Endodermal cell (in vitro differentiated cells): ENCODE data around the gene CCDC158. TPM values are rescaled to one million over a fixed set of nuclear protein-coding genes. Genes with fewer than 3 reads are reported as not detected.

ENCODE experiments used
- DNase-seq: peaks from one replicate; pipeline ENCODE4 v3.0.0-alpha.2; 2017
- H3K27ac ChIP-seq: 2 replicates; pipeline ENCODE4 v1.5.1; 2013; ENCODE audit warnings: mild to moderate bottlenecking, low read depth, low read length, moderate library complexity
- H3K27me3 ChIP-seq: 2 replicates; pipeline ENCODE4 v1.6.1; 2013; ENCODE audit warnings: mild to moderate bottlenecking, low read length, moderate library complexity; ENCODE audit not compliant: insufficient read depth, control insufficient read depth, poor library complexity, severe bottlenecking
- H3K36me3 ChIP-seq: 2 replicates; pipeline ENCODE4 v1.7.0; 2013; ENCODE audit warnings: mild to moderate bottlenecking, low read length, moderate library complexity; ENCODE audit not compliant: control insufficient read depth, insufficient read depth
- H3K4me1 ChIP-seq: one replicate; pipeline ENCODE4 v1.7.0; 2013; ENCODE audit warnings: low read length; ENCODE audit not compliant: control insufficient read depth, insufficient read depth
- H3K4me3 ChIP-seq: 2 replicates; pipeline ENCODE4 v1.5.1; 2013; ENCODE audit warnings: mild to moderate bottlenecking, low read length, moderate library complexity
- H3K9ac ChIP-seq: 2 replicates; pipeline ENCODE4 v1.6.1; 2013; ENCODE audit warnings: mild to moderate bottlenecking, low read length, moderate library complexity; ENCODE audit not compliant: poor library complexity, severe bottlenecking; ENCODE audit errors: extremely low read depth
- H3K9me3 ChIP-seq: 2 replicates; pipeline ENCODE4 v1.6.1; 2013; ENCODE audit warnings: mild to moderate bottlenecking, low read length, moderate library complexity; ENCODE audit not compliant: control insufficient read depth
- H3K27ac Mint-ChIP-seq: 2 replicates; pipeline ENCODE4 v1.8.0; 2020; ENCODE audit warnings: mixed read lengths
- H3K27me3 Mint-ChIP-seq: 2 replicates; pipeline ENCODE4 v1.8.0; 2021; ENCODE audit warnings: mild to moderate bottlenecking, mixed read lengths; ENCODE audit not compliant: insufficient read depth
- H3K36me3 Mint-ChIP-seq: 2 replicates; pipeline ENCODE4 v1.8.0; 2020; ENCODE audit warnings: low read depth, mixed read lengths
- H3K4me1 Mint-ChIP-seq: 2 replicates; pipeline ENCODE4 v1.8.0; 2020; ENCODE audit warnings: mixed read lengths
- H3K4me3 Mint-ChIP-seq: 2 replicates; pipeline ENCODE4 v1.8.0; 2020; ENCODE audit warnings: mild to moderate bottlenecking, moderate library complexity, mixed read lengths
- H3K9me3 Mint-ChIP-seq: 2 replicates; pipeline ENCODE4 v1.8.0; 2020; ENCODE audit warnings: mild to moderate bottlenecking, mixed read lengths
- CTCF ChIP-seq: fragments of 200-600 bp; sonication (generic); conservative IDR thresholded peaks from 2 replicates; pipeline ENCODE4 v1.5.0; 2021; ENCODE audit warnings: antibody characterized with exemption, mild to moderate bottlenecking
- WGBS, 2 experiments: methylation state at CpG; one replicate each; pipeline versions ENCODE4 v1.1.5 to v1.1.7; 2013; ENCODE audit warnings: missing lambda C conversion rate in 2 of 2, mixed read lengths in 1 of 2; ENCODE audit not compliant: insufficient coverage in 1 of 2, insufficient read length in 1 of 2; 5-methylcytosine and 5-hydroxymethylcytosine counted together
- total RNA-seq, 2 donors: library from RNA; stranded (reverse); fragmentation: NEBNext Ultra II Directional in 1 of 2; extraction: Animal tissue kit (Norgen Biotek cat#: 25700) in 1 of 2; gene quantifications; 2 replicates in 1 of 2; 3 replicates in 1 of 2; pipeline ENCODE4 v1.2.1, GENCODE V29; 2021

Gene CCDC158
- total RNA-seq, 2 donors from 2014 or later: not detected

- DNase-seq: no peak
- H3K36me3 Mint-ChIP-seq: no peaks in the 10 kb centered on the region
- 89 to 95% methylated on average over 5 to 6 of the region's 6 CpGs for WGBS, 2 experiments
Measured at GRCh38 chr4:76265631-76266218, 155.2 kb downstream of the CCDC158 start.

More at GRCh38 chr4:76265631-76266218, 155.2 kb downstream of the CCDC158 start:
- Mint-ChIP-seq H3K9me3 (no peaks in the 10 kb centered on the region), H3K4me3 (no peak overlapping the region), H3K4me1 (no peaks in the 10 kb centered on the region), H3K27me3 (peaks cover 1% of the 10 kb centered on the region), H3K27ac (no peak overlapping the region)
- H3K4me3 ChIP-seq: no peak overlapping the region
- TF ChIP-seq CTCF: no peak
- H3K27me3 ChIP-seq: no peaks in the 10 kb centered on the region
- no peaks in the 10 kb centered on the region for H3K36me3 ChIP-seq
- H3K27ac ChIP-seq: no peak overlapping the region
- H3K9me3 ChIP-seq: no peaks in the 10 kb centered on the region
- H3K4me1 ChIP-seq: no peaks in the 10 kb centered on the region
- no peak overlapping the region for H3K9ac ChIP-seq

Other genes starting within 250 kb of the CCDC158 start
- 10 to 100 TPM; 45.8 to 78.5 TPM for gene SCARB2, start 207.3 kb downstream of the CCDC158 start, total RNA-seq
- gene FAM47E, start 169.4 kb downstream of the CCDC158 start, total RNA-seq: 1 to 10 TPM in 1 of 2 donors, under 1 TPM in 1; 0.84 to 2.5 TPM
- 1 to 10 TPM in 1 of 2 donors, under 1 TPM in 1; 0.31 to 1.3 TPM for gene STBD1, start 114.4 kb downstream of the CCDC158 start, total RNA-seq
- 10 to 100 TPM; 18.1 to 21.8 TPM for gene SHROOM3, start 14.1 kb upstream of the CCDC158 start, total RNA-seq